Measurements from ENCODE around the gene TMA7B.

Gene TMA7B

GRCh38 chr22:39959640-39960447, at the start of gene TMA7B:
Gene TMA7B (plus strand): TSS chr22:39960397. CDS start chr22:39964375, 3,978 bp downstream.
- DNase-seq, result no peak

- no peak for DNase-seq
These were observed 49.2 kb upstream of the TMA7B start for GRCh38 chr22:39910876-39911613.

GRCh38 chr22:39913321-39913720, 46.9 kb upstream of the TMA7B start:
- no peak for DNase-seq

GRCh38 chr22:39913886-39914285, 46.3 kb upstream of the TMA7B start:
- no peak for DNase-seq

DNA sequence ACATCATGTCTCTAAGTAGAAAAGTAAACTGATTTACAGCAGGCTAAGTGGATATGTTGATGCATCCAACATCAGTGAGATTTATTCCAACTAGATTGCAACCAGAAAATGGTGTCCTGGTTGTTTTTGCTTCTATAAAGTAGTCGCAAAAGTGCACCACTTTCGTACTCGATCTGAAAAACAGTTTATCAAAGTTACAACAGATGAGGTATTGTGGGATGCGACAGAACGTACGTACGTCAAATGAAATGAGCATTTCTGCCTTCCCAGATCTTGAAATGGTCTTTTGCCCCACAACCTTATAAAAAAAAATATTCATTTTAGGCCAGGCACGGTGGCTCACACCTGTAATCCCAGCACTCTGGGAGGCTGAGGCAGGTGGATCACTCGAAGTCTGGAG, 45.6 kb upstream of the TMA7B start:
- no peak for DNase-seq

GRCh38 chr22:39915295-39915726, 44.9 kb upstream of the TMA7B start:
- DNase-seq, result no peak

DNA sequence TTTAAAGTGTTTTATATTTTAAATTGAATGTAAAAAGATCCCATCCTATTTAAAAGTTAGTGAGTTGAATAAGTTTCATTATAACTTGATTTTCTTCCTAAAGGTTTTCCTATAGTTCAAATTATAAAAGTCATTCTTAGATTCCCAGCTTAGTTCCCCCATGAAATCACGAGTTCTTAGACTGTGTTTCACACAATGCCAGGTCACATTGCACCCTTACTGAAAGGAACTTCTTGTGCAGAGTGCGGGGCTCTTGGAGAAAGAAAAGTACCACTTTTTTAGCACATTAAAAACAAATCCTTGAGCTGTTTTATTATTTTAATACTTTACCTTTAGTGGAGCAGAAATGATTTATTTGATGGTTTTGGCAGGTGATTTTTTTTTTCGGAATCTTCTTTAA, 43.7 kb upstream of the TMA7B start:
- no peak for DNase-seq

GRCh38 chr22:39917197-39917643, 43.0 kb upstream of the TMA7B start:
- no peak for DNase-seq

GRCh38 chr22:39917776-39918495, 42.3 kb upstream of the TMA7B start:
- DNase-seq, result no peak

GRCh38 chr22:39920134-39920743, 40.0 kb upstream of the TMA7B start:
- no peak for DNase-seq

- DNase-seq, result no peak
These were observed 36.5 kb upstream of the TMA7B start for GRCh38 chr22:39923696-39924095.

DNA sequence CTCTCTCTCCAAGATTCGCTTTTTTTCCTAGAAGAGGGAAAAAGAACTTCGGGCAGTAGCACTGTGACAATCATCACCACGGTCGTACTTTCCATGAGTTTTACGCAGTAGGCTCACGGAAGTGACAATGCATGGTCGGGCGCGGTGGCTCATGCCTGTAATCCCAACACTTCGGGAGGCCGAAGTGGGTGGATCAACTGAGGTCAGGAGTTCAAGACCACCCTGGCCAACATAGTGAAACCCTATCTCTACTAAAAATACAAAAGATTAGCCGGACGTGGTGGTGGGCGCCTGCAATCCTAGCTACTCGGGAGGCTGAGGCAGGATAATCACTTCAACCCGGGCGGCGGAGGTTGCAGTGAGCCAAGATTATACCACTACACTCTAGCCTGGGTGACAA, 35.9 kb upstream of the TMA7B start:
- no peak for DNase-seq

- DNase-seq, result no peak
These were observed 34.9 kb upstream of the TMA7B start for GRCh38 chr22:39925273-39925672.

DNA sequence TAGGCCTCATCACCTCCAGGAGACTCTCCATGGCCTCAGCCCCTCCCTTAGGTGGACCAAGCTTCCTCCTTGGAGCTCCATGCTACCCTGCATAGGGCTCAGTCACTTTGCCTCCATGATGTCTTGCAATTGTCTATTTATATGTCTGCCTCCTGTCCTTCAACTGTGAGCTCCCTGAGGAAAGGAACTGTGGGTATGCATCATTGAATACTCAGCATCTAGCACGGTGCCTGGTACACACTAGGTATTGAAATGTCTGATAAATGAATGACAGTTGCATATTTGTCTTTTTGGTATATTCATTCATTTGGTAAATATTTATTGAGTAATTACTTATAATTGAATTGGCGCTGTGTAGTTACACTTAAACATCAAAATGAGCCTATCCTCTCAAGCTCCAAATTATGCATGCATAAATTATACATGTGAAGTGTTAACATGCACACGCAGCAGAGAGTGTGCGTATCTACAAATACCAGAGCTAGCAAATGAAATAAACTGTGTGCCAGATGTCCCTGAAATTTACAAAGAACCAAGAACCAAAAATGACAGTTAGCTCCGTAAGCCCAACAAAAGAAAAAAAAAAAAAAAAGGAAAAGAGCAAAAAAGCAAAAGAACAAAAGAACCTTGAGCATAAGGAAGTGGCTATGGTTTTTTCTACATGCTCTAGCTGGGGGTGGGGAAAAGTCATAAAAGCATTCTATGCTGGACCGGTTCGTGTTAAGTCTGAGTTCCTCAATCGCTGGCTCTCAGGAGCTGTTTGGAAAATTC, 34.1 kb upstream of the TMA7B start:
- no peak for DNase-seq

- no peak for DNase-seq
These were observed 33.4 kb upstream of the TMA7B start for GRCh38 chr22:39926753-39927152.

DNA sequence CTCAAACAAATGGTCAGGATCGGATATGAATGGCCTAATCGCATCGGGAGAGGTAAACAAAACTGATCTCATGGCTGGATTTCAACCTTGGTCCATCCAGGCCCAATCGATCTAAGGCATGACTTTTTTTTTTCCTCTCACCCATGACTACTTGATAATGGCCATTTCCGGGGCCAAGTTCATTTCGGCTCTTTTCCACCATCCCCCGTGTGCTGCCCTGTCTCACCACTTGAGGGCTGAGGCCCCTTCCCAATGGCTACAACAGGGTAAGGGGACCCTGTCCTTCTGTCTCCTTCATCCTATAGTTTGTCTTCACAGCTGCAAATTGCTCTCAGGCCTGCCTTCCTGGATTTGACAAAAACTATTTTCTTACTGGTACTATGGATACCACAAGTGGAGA, 32.7 kb upstream of the TMA7B start:
- DNase-seq, result no peak

GRCh38 chr22:39928536-39929520, 31.4 kb upstream of the TMA7B start:
- DNase-seq, result no peak

GRCh38 chr22:39931251-39931650, 28.9 kb upstream of the TMA7B start:
- no peak for DNase-seq

- DNase-seq, result no peak
These were observed 28.0 kb upstream of the TMA7B start for GRCh38 chr22:39932166-39932565.

- no peak for DNase-seq
These were observed 27.1 kb upstream of the TMA7B start for GRCh38 chr22:39932918-39933649.
